ENCODE measurements around the gene THAP10. TPM values are rescaled to one million over a fixed set of nuclear protein-coding genes. Genes with fewer than 3 reads are reported as not detected.

The THAP10 gene
- total RNA-seq, 1 experiment from 2014 or later: not detected

- H2AFZ ChIP-seq (ENCODE audit: low read length): no peak overlapping the region
- H3K9me2 ChIP-seq (replicated peaks; ENCODE audit: insufficient read depth, low read length): no peaks in the 10 kb centered on the region
- H3K9ac ChIP-seq (ENCODE audit: low read length): no peak overlapping the region
- H3K36me3 ChIP-seq (ENCODE audit: insufficient read depth, low read length): no peaks in the 10 kb centered on the region
- no peak overlapping the region for H3K27ac ChIP-seq (ENCODE audit: low read length)
- no peak overlapping the region for H3K4me2 ChIP-seq (ENCODE audit: low read depth, low read length, poor library complexity, severe bottlenecking)
- H3K79me2 ChIP-seq (ENCODE audit: low read length): no peaks in the 10 kb centered on the region
- H3K27me3 ChIP-seq (ENCODE audit: low read length): no peaks in the 10 kb centered on the region
- no peaks in the 10 kb centered on the region for H3K4me1 ChIP-seq (ENCODE audit: low read length)
- DNase-seq: no peak
- H3K9me3 ChIP-seq (ENCODE audit: low read length): no peaks in the 10 kb centered on the region
- H3K4me3 ChIP-seq (ENCODE audit: low read length): no peak overlapping the region
- H4K20me1 ChIP-seq (ENCODE audit: insufficient read depth, low read depth, low read length): no peaks in the 10 kb centered on the region
These were observed 9.9 kb upstream of the THAP10 start for GRCh38 chr15:70902107-70902506.

GRCh38 chr15:70892912-70893560, 803 bp upstream of the THAP10 start:
- Histone ChIP-seq H4K20me1 (ENCODE audit: insufficient read depth, low read depth, low read length) (no peaks in the 10 kb centered on the region), H3K79me2 (ENCODE audit: low read length) (no peaks in the 10 kb centered on the region), H2AFZ (ENCODE audit: low read length) (no peak overlapping the region), H3K9me2 (replicated peaks; ENCODE audit: insufficient read depth, low read length) (no peaks in the 10 kb centered on the region), H3K27me3 (ENCODE audit: low read length) (no peaks in the 10 kb centered on the region), H3K4me2 (ENCODE audit: low read depth, low read length, poor library complexity, severe bottlenecking) (no peak overlapping the region), H3K4me3 (ENCODE audit: low read length) (no peak overlapping the region), H3K27ac (ENCODE audit: low read length) (no peak overlapping the region), H3K9me3 (ENCODE audit: low read length) (no peaks in the 10 kb centered on the region), H3K4me1 (ENCODE audit: low read length) (no peaks in the 10 kb centered on the region), H3K9ac (ENCODE audit: low read length) (no peak overlapping the region), H3K36me3 (ENCODE audit: insufficient read depth, low read length) (no peaks in the 10 kb centered on the region)
- no peak for DNase-seq

- no peak overlapping the region for H2AFZ ChIP-seq (ENCODE audit: low read length)
- H3K9ac ChIP-seq (ENCODE audit: low read length): no peak overlapping the region
- H3K4me3 ChIP-seq (ENCODE audit: low read length): no peak overlapping the region
- H3K4me1 ChIP-seq (ENCODE audit: low read length): no peaks in the 10 kb centered on the region
- no peak overlapping the region for H3K27ac ChIP-seq (ENCODE audit: low read length)
- no peak overlapping the region for H3K4me2 ChIP-seq (ENCODE audit: low read depth, low read length, poor library complexity, severe bottlenecking)
- no peaks in the 10 kb centered on the region for H3K9me2 ChIP-seq (replicated peaks; ENCODE audit: insufficient read depth, low read length)
- H3K27me3 ChIP-seq (ENCODE audit: low read length): no peaks in the 10 kb centered on the region
- DNase-seq: no peak
- no peaks in the 10 kb centered on the region for H3K36me3 ChIP-seq (ENCODE audit: insufficient read depth, low read length)
- no peaks in the 10 kb centered on the region for H3K79me2 ChIP-seq (ENCODE audit: low read length)
- H3K9me3 ChIP-seq (ENCODE audit: low read length): no peaks in the 10 kb centered on the region
- H4K20me1 ChIP-seq (ENCODE audit: insufficient read depth, low read depth, low read length): no peaks in the 10 kb centered on the region
These were observed 9.9 kb downstream of the THAP10 start for GRCh38 chr15:70882361-70882760.

GRCh38 chr15:70880781-70881180, 11.5 kb downstream of the THAP10 start:
- no peak overlapping the region for H3K4me3 ChIP-seq (ENCODE audit: low read length)
- no peak overlapping the region for H3K9ac ChIP-seq (ENCODE audit: low read length)
- no peaks in the 10 kb centered on the region for H3K27me3 ChIP-seq (ENCODE audit: low read length)
- DNase-seq: no peak
- no peak overlapping the region for H2AFZ ChIP-seq (ENCODE audit: low read length)
- no peaks in the 10 kb centered on the region for H3K9me2 ChIP-seq (replicated peaks; ENCODE audit: insufficient read depth, low read length)
- no peak overlapping the region for H3K4me2 ChIP-seq (ENCODE audit: low read depth, low read length, poor library complexity, severe bottlenecking)
- H3K79me2 ChIP-seq (ENCODE audit: low read length): no peaks in the 10 kb centered on the region
- H4K20me1 ChIP-seq (ENCODE audit: insufficient read depth, low read depth, low read length): no peaks in the 10 kb centered on the region
- no peaks in the 10 kb centered on the region for H3K36me3 ChIP-seq (ENCODE audit: insufficient read depth, low read length)
- H3K9me3 ChIP-seq (ENCODE audit: low read length): no peaks in the 10 kb centered on the region
- no peaks in the 10 kb centered on the region for H3K4me1 ChIP-seq (ENCODE audit: low read length)
- no peak overlapping the region for H3K27ac ChIP-seq (ENCODE audit: low read length)

GRCh38 chr15:70879401-70879800, 12.8 kb downstream of the THAP10 start:
- Histone ChIP-seq H3K4me1 (ENCODE audit: low read length) (no peaks in the 10 kb centered on the region), H2AFZ (ENCODE audit: low read length) (no peak overlapping the region), H3K27ac (ENCODE audit: low read length) (no peak overlapping the region), H3K9me2 (replicated peaks; ENCODE audit: insufficient read depth, low read length) (no peaks in the 10 kb centered on the region), H3K79me2 (ENCODE audit: low read length) (no peaks in the 10 kb centered on the region), H3K9me3 (ENCODE audit: low read length) (no peaks in the 10 kb centered on the region), H3K4me2 (ENCODE audit: low read depth, low read length, poor library complexity, severe bottlenecking) (no peak overlapping the region), H4K20me1 (ENCODE audit: insufficient read depth, low read depth, low read length) (no peaks in the 10 kb centered on the region), H3K9ac (ENCODE audit: low read length) (no peak overlapping the region), H3K4me3 (ENCODE audit: low read length) (no peak overlapping the region), H3K27me3 (ENCODE audit: low read length) (no peaks in the 10 kb centered on the region), H3K36me3 (ENCODE audit: insufficient read depth, low read length) (no peaks in the 10 kb centered on the region)
- DNase-seq: no peak

GRCh38 chr15:70876683-70877082, 15.6 kb downstream of the THAP10 start:
- Histone ChIP-seq H3K27ac (ENCODE audit: low read length) (no peak overlapping the region), H2AFZ (ENCODE audit: low read length) (no peak overlapping the region), H4K20me1 (ENCODE audit: insufficient read depth, low read depth, low read length) (no peaks in the 10 kb centered on the region), H3K4me2 (ENCODE audit: low read depth, low read length, poor library complexity, severe bottlenecking) (no peak overlapping the region), H3K36me3 (ENCODE audit: insufficient read depth, low read length) (no peaks in the 10 kb centered on the region), H3K9me2 (replicated peaks; ENCODE audit: insufficient read depth, low read length) (no peaks in the 10 kb centered on the region), H3K4me1 (ENCODE audit: low read length) (no peaks in the 10 kb centered on the region), H3K9me3 (ENCODE audit: low read length) (no peaks in the 10 kb centered on the region), H3K4me3 (ENCODE audit: low read length) (no peak overlapping the region), H3K9ac (ENCODE audit: low read length) (no peak overlapping the region), H3K79me2 (ENCODE audit: low read length) (no peaks in the 10 kb centered on the region), H3K27me3 (ENCODE audit: low read length) (no peaks in the 10 kb centered on the region)
- DNase-seq: no peak

GRCh38 chr15:70876011-70876410, 16.2 kb downstream of the THAP10 start:
- no peak overlapping the region for H3K4me3 ChIP-seq (ENCODE audit: low read length)
- no peaks in the 10 kb centered on the region for H3K9me3 ChIP-seq (ENCODE audit: low read length)
- H3K4me1 ChIP-seq (ENCODE audit: low read length): no peaks in the 10 kb centered on the region
- no peaks in the 10 kb centered on the region for H4K20me1 ChIP-seq (ENCODE audit: insufficient read depth, low read depth, low read length)
- no peaks in the 10 kb centered on the region for H3K27me3 ChIP-seq (ENCODE audit: low read length)
- H3K79me2 ChIP-seq (ENCODE audit: low read length): no peaks in the 10 kb centered on the region
- H3K27ac ChIP-seq (ENCODE audit: low read length): no peak overlapping the region
- DNase-seq: no peak
- H2AFZ ChIP-seq (ENCODE audit: low read length): no peak overlapping the region
- no peaks in the 10 kb centered on the region for H3K9me2 ChIP-seq (replicated peaks; ENCODE audit: insufficient read depth, low read length)
- H3K36me3 ChIP-seq (ENCODE audit: insufficient read depth, low read length): no peaks in the 10 kb centered on the region
- no peak overlapping the region for H3K4me2 ChIP-seq (ENCODE audit: low read depth, low read length, poor library complexity, severe bottlenecking)
- no peak overlapping the region for H3K9ac ChIP-seq (ENCODE audit: low read length)

- no peak for DNase-seq
- Histone ChIP-seq H3K4me1 (ENCODE audit: low read length) (no peaks in the 10 kb centered on the region), H2AFZ (ENCODE audit: low read length) (no peak overlapping the region)
These were observed 17.0 kb downstream of the THAP10 start for GRCh38 chr15:70875001-70875782.

More at GRCh38 chr15:70875001-70875782, 17.0 kb downstream of the THAP10 start:
- Histone ChIP-seq H3K27ac (ENCODE audit: low read length) (no peak overlapping the region), H3K4me3 (ENCODE audit: low read length) (no peak overlapping the region), H3K9me3 (ENCODE audit: low read length) (no peaks in the 10 kb centered on the region), H3K79me2 (ENCODE audit: low read length) (no peaks in the 10 kb centered on the region), H3K9ac (ENCODE audit: low read length) (no peak overlapping the region), H3K36me3 (ENCODE audit: insufficient read depth, low read length) (no peaks in the 10 kb centered on the region), H3K9me2 (replicated peaks; ENCODE audit: insufficient read depth, low read length) (no peaks in the 10 kb centered on the region), H3K27me3 (ENCODE audit: low read length) (no peaks in the 10 kb centered on the region), H4K20me1 (ENCODE audit: insufficient read depth, low read depth, low read length) (no peaks in the 10 kb centered on the region), H3K4me2 (ENCODE audit: low read depth, low read length, poor library complexity, severe bottlenecking) (no peak overlapping the region)

All from Karpas-422 (cell line).